HCT116 (cell line): ENCODE data around the gene C9. TPM values are rescaled to one million over a fixed set of nuclear protein-coding genes. Genes with fewer than 3 reads are reported as not detected.

Experiments
- ATAC-seq: fragments of 200-7000 bp; cut with Tn5 transposase; 2 replicates; pipeline ENCODE4 v1.9.1; 2020; ENCODE audit warnings: mild to moderate bottlenecking, moderate library complexity
- BruUV-seq: library from RNA; stranded (reverse); fragments of 400-500 nt; replicated peaks from 2 replicates; lab custom pipeline; 2021; lab: Mats Ljungman, UMichigan
- CTCF ChIA-PET: fragments of 300-600 bp; sonication (Branson Sonifier 250); formaldehyde crosslinking; loops from one replicate; lab custom pipeline; 2021; ENCODE audit warnings: antibody characterized with exemption; lab: Charles Lee
- POLR2A ChIA-PET: fragments of 300-600, 350-600 bp; sonication (Branson Sonifier 250); formaldehyde crosslinking; loops from one replicate; lab custom pipeline; 2021; ENCODE audit warnings: antibody characterized with exemption; lab: Charles Lee
- RAD21 ChIA-PET, 2 experiments: fragments of 300-600 bp; sonication (Branson Sonifier 250); formaldehyde crosslinking; loops; one replicate each; lab custom pipeline; 2023; ENCODE audit warnings: low total read pairs in 2 of 2; ENCODE audit not compliant: uncharacterized antibody in 2 of 2, unreplicated experiment in 2 of 2, low non-redundant PET in 1 of 2; lab: Charles Lee
- DNase-seq: peaks from one replicate; pipeline ENCODE4 v3.0.0-alpha.2; 2010; ENCODE audit warnings: low read depth, low spot score
- H2AFZ ChIP-seq: fragments of 200-600 bp; shearing (Covaris generic), sonication (generic); 2 replicates; pipeline ENCODE4 v1.6.1; 2017; ENCODE audit warnings: low read depth, mixed run types, mixed read lengths, antibody characterized with exemption, low read length; ENCODE audit not compliant: poor library complexity, severe bottlenecking
- H3K27ac ChIP-seq: 2 replicates; pipeline ENCODE4 v1.5.1; 2012; ENCODE audit warnings: low read depth, low read length
- H3K27me3 ChIP-seq: fragments of 200-600 bp; sonication (generic); 2 replicates; pipeline ENCODE4 v1.6.1; 2016; ENCODE audit warnings: mixed run types, low read length, mixed read lengths; ENCODE audit not compliant: insufficient read depth
- H3K36me3 ChIP-seq, 2 experiments: fragments of 200-500 bp in 1 of 2; fragments of 200-600 bp in 1 of 2; sonication (Bioruptor generic) in 1 of 2; sonication (generic) in 1 of 2; 2 replicates each; pipeline versions ENCODE4 v1.5.1 to v1.6.1; 2014 to 2016; ENCODE audit warnings: low read length in 2 of 2, inconsistent platforms in 1 of 2, mixed read lengths in 1 of 2, mixed run types in 1 of 2; ENCODE audit not compliant: insufficient read depth in 2 of 2, control insufficient read depth in 1 of 2
- H3K4me1 ChIP-seq, 2 experiments: fragments of 200-600 bp in 1 of 2; sonication (generic) in 1 of 2; 2 replicates each; pipeline versions ENCODE4 v1.5.1 to v1.6.1; 2012 to 2017; ENCODE audit warnings: low read length in 2 of 2, inconsistent platforms in 1 of 2, mild to moderate bottlenecking in 1 of 2, mixed read lengths in 1 of 2, mixed run types in 1 of 2, moderate library complexity in 1 of 2; ENCODE audit not compliant: insufficient read depth in 2 of 2, control insufficient read depth in 1 of 2
- H3K4me2 ChIP-seq: fragments of 200-600 bp; sonication (generic); 2 replicates; pipeline ENCODE4 v1.6.1; 2017; ENCODE audit warnings: mixed run types, low read length, mixed read lengths
- H3K4me3 ChIP-seq, 2 experiments: fragments of 200-600 bp in 1 of 2; sonication (generic) in 1 of 2; replicated peaks in 1 of 2; 2 replicates each; pipeline ENCODE4 v1.5.1; 2011 to 2016; ENCODE audit warnings: low read length in 2 of 2, control low read depth in 1 of 2, low read depth in 1 of 2, mild to moderate bottlenecking in 1 of 2, mixed read lengths in 1 of 2, mixed run types in 1 of 2
- H3K79me2 ChIP-seq: fragments of 200-600 bp; sonication (generic); 2 replicates; pipeline ENCODE4 v1.6.1; 2017; ENCODE audit warnings: mild to moderate bottlenecking, mixed run types, low read length, moderate library complexity, mixed read lengths; ENCODE audit not compliant: insufficient read depth
- H3K9ac ChIP-seq: fragments of 200-600 bp; sonication (generic); 2 replicates; pipeline ENCODE4 v1.6.1; 2016; ENCODE audit warnings: low read length, mixed read lengths
- H3K9me2 ChIP-seq: fragments of 200-600 bp; sonication (generic), shearing (Covaris generic); 2 replicates; pipeline ENCODE4 v1.6.1; 2017; ENCODE audit warnings: mixed run types, mild to moderate bottlenecking, moderate library complexity; ENCODE audit not compliant: insufficient read depth
- H3K9me3 ChIP-seq, 2 experiments: fragments of 200-500 bp in 1 of 2; fragments of 200-600 bp in 1 of 2; sonication (Bioruptor generic) in 1 of 2; sonication (generic) in 1 of 2; 2 replicates each; pipeline ENCODE4 v1.6.1; 2014 to 2017; ENCODE audit warnings: low read length in 2 of 2, mixed read lengths in 2 of 2, inconsistent platforms in 1 of 2, low read depth in 1 of 2, mild to moderate bottlenecking in 1 of 2, mixed run types in 1 of 2, moderate library complexity in 1 of 2; ENCODE audit not compliant: control insufficient read depth in 1 of 2, insufficient read depth in 1 of 2
- H4K20me1 ChIP-seq: fragments of 200-600 bp; sonication (generic), shearing (Covaris generic); 2 replicates; pipeline ENCODE4 v1.6.1; 2017; ENCODE audit warnings: mixed run types, mild to moderate bottlenecking, moderate library complexity; ENCODE audit not compliant: insufficient read depth
- ATF3 ChIP-seq: IDR thresholded peaks from 2 replicates; pipeline ENCODE4 v1.6.1; 2012
- CBX3 ChIP-seq: IDR thresholded peaks from 2 replicates; pipeline ENCODE4 v1.6.1; 2012; ENCODE audit warnings: low read depth
- CEBPB ChIP-seq: IDR thresholded peaks from 2 replicates; pipeline ENCODE4 v1.6.1; 2012; ENCODE audit warnings: low read depth
- CTCF ChIP-seq, 3 experiments: fragments of 200-600 bp in 1 of 3; sonication (generic) in 1 of 3; IDR thresholded peaks in 2 of 3; conservative IDR thresholded peaks in 1 of 3; 2 replicates each; pipeline ENCODE4 v1.5.1; 2012 to 2017; ENCODE audit warnings: low read depth in 2 of 3, low read length in 2 of 3, antibody characterized with exemption in 1 of 3, borderline replicate concordance in 1 of 3, control low read depth in 1 of 3, mild to moderate bottlenecking in 1 of 3, mixed read lengths in 1 of 3, mixed run types in 1 of 3, moderate library complexity in 1 of 3; ENCODE audit not compliant: insufficient read depth in 1 of 3
- EGR1 ChIP-seq: IDR thresholded peaks from 2 replicates; pipeline ENCODE4 v1.6.1; 2012; ENCODE audit warnings: low read depth
- JUND ChIP-seq: IDR thresholded peaks from 2 replicates; pipeline ENCODE4 v1.6.1; 2012
- MAX ChIP-seq: IDR thresholded peaks from 2 replicates; pipeline ENCODE4 v1.6.1; 2012
- POLR2A ChIP-seq: IDR thresholded peaks from 2 replicates; pipeline ENCODE4 v1.7.0; 2011; ENCODE audit warnings: borderline replicate concordance; ENCODE audit not compliant: insufficient read depth, insufficient read length; ENCODE audit errors: extremely low read depth
- POLR2AphosphoS5 ChIP-seq: IDR thresholded peaks from 2 replicates; pipeline ENCODE4 v1.6.1; 2011; ENCODE audit warnings: mild to moderate bottlenecking, low read depth, low read length, moderate library complexity
- RAD21 ChIP-seq: IDR thresholded peaks from 2 replicates; pipeline ENCODE4 v1.6.1; 2012; ENCODE audit warnings: low read depth, mild to moderate bottlenecking
- SIN3A ChIP-seq: IDR thresholded peaks from 2 replicates; pipeline ENCODE4 v1.6.1; 2012; ENCODE audit warnings: low read depth
- SP1 ChIP-seq: IDR thresholded peaks from 2 replicates; pipeline ENCODE4 v1.6.1; 2012; ENCODE audit warnings: low read depth
- SRF ChIP-seq: IDR thresholded peaks from 2 replicates; pipeline ENCODE4 v1.6.1; 2012; ENCODE audit warnings: low read depth
- YY1 ChIP-seq: IDR thresholded peaks from 2 replicates; pipeline ENCODE4 v1.6.1; 2011; ENCODE audit warnings: low read length, low read depth, moderate library complexity, mild to moderate bottlenecking; ENCODE audit not compliant: insufficient replicate concordance; ENCODE audit errors: extremely low read depth
- ZBTB33 ChIP-seq: IDR thresholded peaks from 2 replicates; pipeline ENCODE4 v1.6.1; 2011; ENCODE audit warnings: mild to moderate bottlenecking, low read length, moderate library complexity; ENCODE audit not compliant: insufficient replicate concordance; ENCODE audit errors: extremely low read depth
- ZFX ChIP-seq: fragments of 450-650 bp; IDR thresholded peaks from 2 replicates; pipeline ENCODE4 v1.6.1; 2017
- ZNF274 ChIP-seq: fragments of 200-500 bp; sonication (Bioruptor generic); IDR thresholded peaks from 2 replicates; pipeline ENCODE4 v1.6.1; 2014; ENCODE audit warnings: mild to moderate bottlenecking, low read depth, low read length, inconsistent platforms
- intact Hi-C: fragments of 100-400 bp; cut with micrococcal nuclease; formaldehyde crosslinking; loops from 2 replicates; pipeline ENCODE4 v1.10.0; 2022
- total RNA-seq: library from RNA; stranded (reverse); gene quantifications from one replicate; pipeline ENCODE4 v1.2.1, GENCODE V29; 2021; ENCODE audit not compliant: unreplicated experiment

C9 gene
- total RNA-seq, 1 experiment from 2014 or later, result 0.34 TPM

- ATAC-seq (no peak), DNase-seq (no peak)
- RAD21 ChIA-PET, result no interaction called here
- Histone ChIP-seq H3K36me3 (no peaks in the 10 kb centered on the region), H3K4me2 (no peak overlapping the region), H3K4me1 (no peaks in the 10 kb centered on the region), H3K27me3 (no peaks in the 10 kb centered on the region), H2AFZ (no peak overlapping the region), H3K9me2 (no peaks in the 10 kb centered on the region), H3K9me3 (no peaks in the 10 kb centered on the region), H3K4me3 (no peak overlapping the region), H3K9ac (no peak overlapping the region), H4K20me1 (no peaks in the 10 kb centered on the region), H3K79me2 (no peaks in the 10 kb centered on the region), H3K27ac (no peak overlapping the region)
- POLR2A ChIA-PET, result no interaction called here
- TF ChIP-seq POLR2A (no peak), CTCF (IDR thresholded peaks at IDR 0.05 in 2 of 3, conservative IDR thresholded peaks at IDR 0.05 in 1 of 3; ENCODE audit: borderline replicate concordance in 1 of 3, insufficient read depth in 1 of 3, low read depth in 2 of 3, low read length in 2 of 3) (no peak), ZFX (no peak), CEBPB (no peak), ATF3 (no peak), YY1 (no peak), POLR2AphosphoS5 (no peak), ZBTB33 (no peak), SIN3A (no peak), MAX (no peak), CBX3 (no peak), SP1 (no peak), RAD21 (no peak), EGR1 (no peak), SRF (no peak), JUND (no peak), ZNF274 (no peak)
- intact Hi-C loops, result no loop called here
- BruUV-seq, result no TSS peak
- CTCF ChIA-PET, result no interaction called here
Observed at GRCh38 chr5:39249564-39250274, 114.6 kb downstream of the C9 start.
